Natural killer cell treated with Interleukin-12 subunit alpha and Interleukin-12 subunit beta and Interleukin-15 and Interleukin-18, amount 100 ng/mL, for 72 hours (primary cell): Measurements from ENCODE around the gene XPO4. TPM values are rescaled to one million over a fixed set of nuclear protein-coding genes. Genes with fewer than 3 reads are reported as not detected.
A peak's percentile ranks its signal among the peaks of the same experiment; 100 is the strongest.

Source experiments
- ATAC-seq, 2 donors: fragments of 150-1000 bp; cut with Tn5 transposase in 1 of 2; sonication (Bioruptor Pico), chemical (Tn5 transposase) in 1 of 2; 2 replicates each; pipeline ENCODE4 v1.10.0; 2021
- DNase-seq: peaks from one replicate; pipeline ENCODE4 v3.0.0; 2022; ENCODE audit warnings: low spot score
- H3K27ac Mint-ChIP-seq, 2 donors: 1 replicate in 1 of 2; 2 replicates in 1 of 2; pipeline ENCODE4 v1.8.0; 2022; ENCODE audit warnings: mixed read lengths in 2 of 2, mild to moderate bottlenecking in 1 of 2, moderate library complexity in 1 of 2
- H3K27me3 Mint-ChIP-seq, 2 donors: 1 replicate in 1 of 2; 2 replicates in 1 of 2; pipeline ENCODE4 v1.8.0; 2022; ENCODE audit warnings: mixed read lengths in 2 of 2
- H3K36me3 Mint-ChIP-seq: one replicate; pipeline ENCODE4 v1.8.0; 2022; ENCODE audit warnings: mixed read lengths
- H3K4me1 Mint-ChIP-seq, 2 donors: 1 replicate in 1 of 2; 2 replicates in 1 of 2; pipeline ENCODE4 v1.8.0; 2022; ENCODE audit warnings: low read depth in 2 of 2, mixed read lengths in 2 of 2, mild to moderate bottlenecking in 1 of 2
- H3K4me3 Mint-ChIP-seq: one replicate; pipeline ENCODE4 v1.8.0; 2022; ENCODE audit warnings: mixed read lengths
- H3K9me3 Mint-ChIP-seq: 2 replicates; pipeline ENCODE4 v1.8.0; 2022; ENCODE audit warnings: mixed read lengths
- total RNA-seq, 2 donors: library from RNA; stranded (reverse); gene quantifications; one replicate each; pipeline ENCODE4 v1.2.3, GENCODE V29; 2022

XPO4 gene
- total RNA-seq, 2 donors from 2014 or later = 23.0 to 33.5 TPM

DNA sequence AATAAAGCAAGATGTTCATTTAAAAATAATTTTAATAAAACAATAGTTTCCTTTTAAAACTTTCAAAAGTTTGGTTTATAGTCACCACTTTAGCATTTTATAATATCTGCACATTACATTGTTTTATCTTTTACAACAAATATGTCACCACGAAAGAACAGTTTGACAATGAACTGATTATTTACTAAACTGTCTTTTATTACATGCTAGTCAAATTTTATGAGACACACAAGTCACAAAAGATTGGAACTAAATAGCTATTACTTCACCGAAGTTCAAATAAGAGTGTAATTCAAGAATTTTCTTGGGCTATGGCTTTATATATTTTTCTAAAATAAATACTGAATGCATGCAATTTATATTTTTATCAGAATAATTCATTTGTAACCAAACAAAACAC, 71.3 kb downstream of the XPO4 start:
- H3K4me1 Mint-ChIP-seq = peaks cover 7 to 8% of the 10 kb centered on the region in 2 donors
- no peaks in the 10 kb centered on the region for H3K9me3 Mint-ChIP-seq
- no peak overlapping the region for H3K4me3 Mint-ChIP-seq
- DNase-seq = no peak
- H3K27ac Mint-ChIP-seq = no peak overlapping the region
- peaks cover 12% of the 10 kb centered on the region for H3K36me3 Mint-ChIP-seq
- H3K27me3 Mint-ChIP-seq = no peaks in the 10 kb centered on the region
- ATAC-seq = no peak

DNA sequence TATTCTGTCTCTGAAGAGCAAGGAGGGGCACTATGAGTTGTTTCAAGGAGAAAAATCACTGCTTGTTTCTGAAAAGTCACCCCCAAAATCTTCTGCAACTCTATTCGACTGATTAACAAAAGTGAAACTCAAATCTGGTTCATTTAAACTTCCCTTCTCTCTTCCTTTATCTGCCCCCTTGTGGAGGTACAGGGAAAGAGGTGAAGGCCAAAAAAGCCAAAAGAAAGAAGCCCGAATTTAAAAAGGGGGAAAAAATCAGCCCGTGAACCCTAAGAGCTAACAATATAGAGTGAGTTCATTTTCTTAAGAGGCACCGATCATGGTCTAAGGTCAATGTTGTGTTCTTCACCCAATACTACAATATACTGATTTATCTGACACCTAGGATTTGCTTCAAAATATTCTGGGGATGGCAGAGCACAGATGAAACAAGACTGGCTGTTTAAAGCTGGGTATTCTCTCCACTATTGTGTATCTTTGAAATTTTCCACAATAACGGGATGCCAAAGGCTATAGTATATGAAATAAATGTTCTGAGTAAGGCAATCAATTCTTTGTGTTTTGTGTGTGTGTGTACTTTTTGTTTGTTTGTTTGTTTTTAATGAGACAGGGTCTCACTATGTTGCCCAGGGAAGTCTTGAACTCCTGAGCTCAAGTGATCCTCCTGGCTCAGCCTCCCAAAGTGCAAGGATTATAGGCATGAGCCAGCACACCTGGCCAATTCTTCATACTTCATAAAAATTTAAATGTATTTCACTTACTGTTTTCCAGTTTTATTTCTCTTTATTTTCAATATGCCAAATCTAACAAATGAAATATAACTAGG, 73.8 kb downstream of the XPO4 start:
- peak; percentile 63 for DNase-seq
- peak in 1 of 2 donors; percentile 57 for ATAC-seq
- Mint-ChIP-seq H3K4me1 (peaks cover 5 to 7% of the 10 kb centered on the region in 2 donors), H3K27me3 (no peaks in the 10 kb centered on the region), H3K9me3 (no peaks in the 10 kb centered on the region), H3K27ac (no peak overlapping the region), H3K4me3 (no peak overlapping the region), H3K36me3 (peaks cover 10% of the 10 kb centered on the region)

DNA sequence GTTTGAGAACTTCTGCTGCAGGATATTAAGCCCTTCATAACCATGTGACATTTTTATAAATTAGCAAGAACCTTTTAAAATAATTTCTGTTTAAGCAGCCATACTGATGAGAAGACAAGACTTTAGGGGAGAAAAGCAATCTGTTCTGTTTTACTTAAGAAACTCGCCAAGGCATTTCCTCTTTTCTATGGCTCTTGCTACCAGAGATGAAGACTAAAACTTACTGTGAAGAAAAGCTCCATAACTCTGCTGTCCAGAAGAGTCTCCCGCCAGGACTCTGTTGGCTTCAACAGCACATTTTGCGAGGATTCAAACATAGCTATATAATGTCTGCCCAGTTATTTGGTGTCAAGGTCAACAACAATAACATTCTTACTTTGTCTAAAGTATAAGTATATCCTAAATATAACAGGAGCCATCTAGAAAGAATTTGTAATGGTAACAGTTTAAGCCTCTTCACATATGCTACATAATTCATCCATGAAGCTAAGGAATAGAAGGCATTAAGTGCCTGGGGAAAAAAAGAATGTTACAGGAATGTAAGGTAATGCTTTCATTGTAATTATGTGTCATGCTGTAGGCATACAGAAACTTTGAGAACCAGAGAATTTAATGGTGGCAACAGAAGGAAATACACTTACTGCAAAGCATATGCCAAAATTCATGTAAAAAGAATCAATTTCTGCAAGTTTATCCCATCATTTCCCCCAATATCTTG, 75.5 kb downstream of the XPO4 start:
- Mint-ChIP-seq H3K4me3 (no peak overlapping the region), H3K36me3 (no peaks in the 10 kb centered on the region), H3K4me1 (peaks cover 5 to 7% of the 10 kb centered on the region in 2 donors), H3K27me3 (no peaks in the 10 kb centered on the region), H3K27ac (no peak overlapping the region), H3K9me3 (no peaks in the 10 kb centered on the region)
- no peak for DNase-seq
- no peak for ATAC-seq

DNA sequence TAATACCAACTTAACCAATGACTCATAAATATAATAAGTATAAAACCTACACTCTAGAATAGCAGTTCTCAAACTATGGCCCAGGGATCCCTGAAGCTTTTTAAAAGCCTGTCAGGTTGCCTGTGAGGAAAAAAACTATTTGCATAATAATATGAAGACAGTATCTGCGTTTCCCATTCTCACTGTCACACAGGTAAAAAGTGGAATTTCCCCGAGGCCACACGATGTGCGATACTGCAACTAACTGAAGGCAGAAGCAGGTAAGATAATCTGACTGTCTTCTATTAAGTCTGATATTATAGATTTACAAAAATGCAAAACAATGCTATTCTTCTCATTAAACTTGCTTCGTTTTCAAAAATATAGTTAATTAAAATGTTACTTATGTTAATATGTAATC, 76.2 kb downstream of the XPO4 start:
- ATAC-seq = no peak
- no peaks in the 10 kb centered on the region for H3K9me3 Mint-ChIP-seq
- H3K4me3 Mint-ChIP-seq = no peak overlapping the region
- DNase-seq = no peak
- H3K4me1 Mint-ChIP-seq = peaks cover 5 to 7% of the 10 kb centered on the region in 2 donors
- H3K36me3 Mint-ChIP-seq = no peaks in the 10 kb centered on the region
- no peak overlapping the region for H3K27ac Mint-ChIP-seq
- H3K27me3 Mint-ChIP-seq = no peaks in the 10 kb centered on the region

DNA sequence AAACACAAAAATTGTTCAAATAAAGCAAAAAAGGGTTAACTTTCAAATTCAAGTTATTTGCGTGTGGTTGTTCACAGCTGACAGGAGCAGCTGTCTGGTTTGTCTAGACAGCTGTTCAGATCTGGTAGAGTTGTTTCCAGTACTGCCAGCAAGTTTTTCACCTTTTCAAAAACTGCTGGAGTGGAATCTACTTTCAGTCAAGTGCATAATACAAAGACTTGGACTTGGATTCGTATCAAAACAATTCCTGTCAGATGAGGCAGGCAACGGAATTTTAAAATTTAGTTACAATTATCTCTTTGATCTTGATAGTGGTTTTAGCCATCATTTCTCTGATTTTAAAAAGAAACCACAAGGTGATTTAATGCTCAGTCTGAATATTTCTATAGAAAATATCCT, 77.1 kb downstream of the XPO4 start:
- ATAC-seq = no peak

DNA sequence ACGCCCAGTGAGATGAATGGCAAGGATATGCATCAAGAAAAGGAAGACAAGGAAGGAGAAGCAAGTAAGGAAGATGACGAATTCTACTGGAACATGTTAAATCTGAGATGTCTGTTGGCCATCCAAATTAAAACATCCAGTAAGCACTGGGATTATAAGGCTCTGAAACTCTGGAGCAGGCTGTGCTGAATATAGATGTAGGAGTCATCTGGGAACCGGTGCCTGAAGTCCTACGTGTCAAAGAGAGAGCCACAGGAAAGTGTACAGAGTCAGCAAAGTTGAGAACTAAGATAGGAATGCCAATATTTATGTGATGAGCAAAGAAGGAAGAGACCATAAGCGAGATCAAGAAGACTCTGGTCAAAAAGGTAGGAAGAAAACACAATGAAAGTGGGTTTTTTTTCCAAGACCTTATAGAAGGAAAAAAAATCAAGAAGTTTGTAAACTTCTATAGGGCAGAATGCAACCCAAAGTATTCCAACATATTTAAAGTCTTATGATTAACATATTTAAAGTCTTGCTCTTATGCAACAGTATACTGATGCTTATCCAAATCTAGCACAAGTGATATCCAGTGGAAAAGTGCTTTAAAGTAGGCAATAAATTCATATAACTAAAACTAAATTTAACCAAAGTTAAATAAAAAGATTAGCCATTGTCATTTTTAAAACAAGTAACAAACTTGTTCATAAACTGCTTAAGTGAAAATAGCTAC, 77.6 kb downstream of the XPO4 start:
- Mint-ChIP-seq H3K27ac (no peak overlapping the region), H3K9me3 (no peaks in the 10 kb centered on the region), H3K27me3 (no peaks in the 10 kb centered on the region), H3K36me3 (no peaks in the 10 kb centered on the region), H3K4me1 (peaks cover 5 to 7% of the 10 kb centered on the region in 2 donors), H3K4me3 (no peak overlapping the region)
- ATAC-seq = no peak
- no peak for DNase-seq

More for the DNA sequence above, 77.1 kb downstream of the XPO4 start:
- no peaks in the 10 kb centered on the region for H3K36me3 Mint-ChIP-seq
- DNase-seq = no peak
- H3K27me3 Mint-ChIP-seq = no peaks in the 10 kb centered on the region
- no peaks in the 10 kb centered on the region for H3K9me3 Mint-ChIP-seq
- no peak overlapping the region for H3K27ac Mint-ChIP-seq
- H3K4me3 Mint-ChIP-seq = no peak overlapping the region
- H3K4me1 Mint-ChIP-seq = peaks cover 5 to 7% of the 10 kb centered on the region in 2 donors

DNA sequence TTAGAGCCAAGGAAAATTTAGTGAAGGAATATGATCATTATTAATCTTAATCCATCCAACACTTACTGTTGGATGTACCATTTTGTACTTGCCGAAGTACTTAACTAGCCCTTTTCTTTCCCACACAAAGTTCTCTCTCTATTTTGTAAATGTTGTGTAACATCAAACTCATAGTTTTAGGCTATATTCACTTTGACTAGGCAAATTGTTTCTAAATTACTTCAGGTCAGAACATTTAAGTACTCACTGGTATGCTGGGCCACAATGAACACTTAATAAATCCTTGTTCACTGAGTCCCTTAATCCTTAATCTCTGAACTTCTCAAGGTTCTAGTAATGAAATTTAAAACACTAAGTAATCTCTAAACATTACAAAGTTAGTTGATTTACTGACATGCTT, 79.5 kb downstream of the XPO4 start:
- Mint-ChIP-seq H3K27ac (no peak overlapping the region), H3K4me3 (no peak overlapping the region), H3K36me3 (no peaks in the 10 kb centered on the region), H3K9me3 (no peaks in the 10 kb centered on the region), H3K27me3 (no peaks in the 10 kb centered on the region), H3K4me1 (no peaks in the 10 kb centered on the region)
- DNase-seq (no peak), ATAC-seq (no peak)

DNA sequence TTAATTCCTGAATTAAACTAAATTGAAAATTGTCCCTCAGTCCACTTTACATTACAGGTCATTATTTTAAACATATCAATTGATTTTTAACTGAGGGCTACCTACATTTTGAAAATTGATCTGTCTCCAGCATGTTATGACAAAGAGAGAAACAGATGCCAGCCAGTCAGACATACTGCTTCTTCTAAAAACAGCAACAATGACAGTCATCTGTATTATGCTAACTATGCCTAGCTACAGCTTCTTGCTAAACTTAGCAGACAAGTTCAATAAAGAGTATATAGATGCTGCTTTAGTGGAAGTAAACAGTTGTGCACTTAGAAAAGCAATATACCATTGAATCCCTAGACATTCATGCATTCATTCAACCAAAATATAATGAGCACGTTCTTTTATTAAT, 80.1 kb downstream of the XPO4 start:
- Mint-ChIP-seq H3K27ac (no peak overlapping the region), H3K4me3 (no peak overlapping the region), H3K27me3 (no peaks in the 10 kb centered on the region), H3K36me3 (no peaks in the 10 kb centered on the region), H3K4me1 (no peaks in the 10 kb centered on the region), H3K9me3 (no peaks in the 10 kb centered on the region)
- ATAC-seq (no peak), DNase-seq (no peak)

DNA sequence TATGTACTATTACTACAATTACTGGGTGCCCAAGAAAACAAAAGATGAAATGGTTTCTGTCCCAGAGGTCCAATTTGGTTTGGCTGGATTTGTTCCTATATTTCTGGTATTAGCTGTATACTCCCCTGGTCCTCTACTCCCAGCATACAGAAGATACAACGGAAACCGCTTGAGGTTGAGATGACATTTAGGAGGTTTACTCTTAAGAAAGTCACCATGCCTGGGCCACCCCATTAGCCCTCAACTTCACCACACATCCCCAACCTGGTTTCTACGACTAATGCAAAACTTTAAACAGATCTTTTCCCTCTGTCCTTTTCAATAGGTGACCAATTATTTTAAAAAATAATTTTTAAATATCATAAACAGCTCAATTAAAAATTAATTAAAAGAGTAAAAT, 82.8 kb downstream of the XPO4 start:
- ATAC-seq = no peak
- Mint-ChIP-seq H3K4me1 (no peaks in the 10 kb centered on the region), H3K9me3 (no peaks in the 10 kb centered on the region), H3K4me3 (no peak overlapping the region), H3K27ac (no peak overlapping the region), H3K27me3 (no peaks in the 10 kb centered on the region), H3K36me3 (no peaks in the 10 kb centered on the region)
- no peak for DNase-seq

DNA sequence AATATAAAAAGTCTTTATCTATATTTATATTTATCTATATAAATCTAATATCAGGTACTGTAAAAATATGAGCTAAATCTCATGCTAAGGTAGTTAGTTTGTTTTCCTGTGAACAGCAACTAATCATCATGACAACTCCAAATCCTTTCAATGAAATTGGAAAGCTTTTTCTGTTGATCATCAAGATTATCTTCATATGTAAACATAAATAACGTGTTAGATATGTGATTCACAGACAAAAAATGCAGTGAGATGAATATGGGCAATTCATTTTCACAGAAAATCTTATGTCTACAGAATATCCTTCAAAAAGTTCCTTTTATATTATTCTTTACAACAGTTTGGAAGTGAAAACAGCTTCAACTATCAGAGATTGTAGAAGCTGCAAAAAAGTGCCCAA, 87.1 kb downstream of the XPO4 start:
- ATAC-seq (no peak), DNase-seq (no peak)
- H3K27ac Mint-ChIP-seq = no peak overlapping the region
- no peaks in the 10 kb centered on the region for H3K9me3 Mint-ChIP-seq
- H3K4me3 Mint-ChIP-seq = no peak overlapping the region
- H3K36me3 Mint-ChIP-seq = no peaks in the 10 kb centered on the region
- peaks cover 5 to 8% of the 10 kb centered on the region in 2 donors for H3K4me1 Mint-ChIP-seq
- no peaks in the 10 kb centered on the region for H3K27me3 Mint-ChIP-seq

DNA sequence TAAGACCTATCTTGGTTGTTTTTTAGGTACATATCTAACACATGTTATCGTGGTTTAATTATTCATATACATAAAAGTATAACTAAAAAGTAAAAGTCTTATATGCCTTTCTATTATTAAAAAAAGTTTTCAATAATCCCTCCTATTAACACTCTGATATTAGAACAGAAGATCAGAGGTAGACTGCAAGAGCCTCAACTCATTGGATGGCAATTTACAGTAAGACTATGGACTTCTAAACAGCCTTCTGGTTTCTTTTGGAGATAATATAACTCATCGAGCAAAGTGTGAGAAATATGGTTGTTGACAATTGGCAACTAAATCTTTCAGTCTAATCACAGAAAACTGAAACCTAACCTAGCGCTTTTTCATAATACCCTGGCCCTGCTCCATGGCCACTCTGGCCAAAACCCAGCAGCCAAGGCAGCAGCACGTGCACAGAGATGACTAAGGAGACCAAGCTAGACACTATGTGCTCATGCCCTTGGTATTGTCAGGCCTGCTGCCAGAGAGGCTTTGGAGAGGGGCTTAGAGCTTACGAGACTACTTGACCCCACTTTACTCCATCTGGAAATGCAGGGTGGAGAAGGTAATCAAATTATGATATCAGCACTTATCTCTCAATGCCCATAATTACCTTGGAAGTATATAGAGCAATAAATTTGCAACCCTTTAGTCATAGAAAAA, 88.2 kb downstream of the XPO4 start:
- Mint-ChIP-seq H3K27ac (no peak overlapping the region), H3K4me3 (no peak overlapping the region), H3K36me3 (no peaks in the 10 kb centered on the region), H3K27me3 (no peaks in the 10 kb centered on the region), H3K9me3 (no peaks in the 10 kb centered on the region), H3K4me1 (peaks cover 5 to 8% of the 10 kb centered on the region in 2 donors)
- ATAC-seq (no peak), DNase-seq (no peak)

DNA sequence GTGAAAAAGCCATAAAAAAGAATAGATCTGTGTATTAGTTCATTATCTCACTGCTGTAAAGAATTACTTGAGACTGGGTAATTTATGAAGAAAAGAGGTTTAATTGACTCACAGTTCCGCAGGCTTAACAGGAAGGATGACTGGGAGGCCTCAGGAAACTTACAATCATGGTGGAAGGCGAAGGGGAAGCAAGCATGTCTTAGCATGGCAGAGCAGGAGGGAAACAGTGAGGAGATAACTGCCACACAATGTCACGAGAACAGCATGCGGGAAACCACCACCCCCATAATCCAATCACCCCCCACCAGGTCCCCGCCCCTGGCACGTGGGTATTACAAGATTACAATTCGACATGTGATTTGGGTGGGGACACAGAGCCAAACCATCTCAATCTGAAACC, 89.7 kb downstream of the XPO4 start:
- H3K9me3 Mint-ChIP-seq = no peaks in the 10 kb centered on the region
- H3K4me1 Mint-ChIP-seq = peaks cover 5 to 8% of the 10 kb centered on the region in 2 donors
- no peak overlapping the region for H3K4me3 Mint-ChIP-seq
- ATAC-seq (no peak), DNase-seq (no peak)
- peaks cover 6% of the 10 kb centered on the region for H3K36me3 Mint-ChIP-seq
- H3K27me3 Mint-ChIP-seq = no peaks in the 10 kb centered on the region
- H3K27ac Mint-ChIP-seq = no peak overlapping the region

DNA sequence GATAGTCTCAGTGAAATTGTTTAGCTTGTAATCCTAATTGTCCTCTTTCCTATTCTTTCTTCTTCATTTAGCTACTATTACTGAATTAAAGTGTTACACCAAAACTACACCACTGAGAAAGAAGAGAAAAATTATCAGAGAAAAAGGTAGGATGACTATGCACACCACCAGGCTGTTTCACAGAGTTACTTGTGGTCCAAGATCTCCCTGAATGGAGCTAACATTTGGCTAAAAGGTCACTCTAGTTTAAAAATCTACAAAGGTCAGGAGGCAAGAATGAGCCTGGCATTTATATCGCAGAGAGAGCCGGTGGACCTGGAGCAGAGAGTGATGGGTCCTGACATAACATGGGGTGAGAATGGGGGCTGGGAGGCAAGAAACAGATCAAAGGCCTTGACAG, 91.7 kb downstream of the XPO4 start:
- no peak overlapping the region for H3K27ac Mint-ChIP-seq
- ATAC-seq (no peak), DNase-seq (no peak)
- H3K4me1 Mint-ChIP-seq = peaks cover 5 to 8% of the 10 kb centered on the region in 2 donors
- H3K36me3 Mint-ChIP-seq = peaks cover 11% of the 10 kb centered on the region
- H3K9me3 Mint-ChIP-seq = no peaks in the 10 kb centered on the region
- H3K27me3 Mint-ChIP-seq = no peaks in the 10 kb centered on the region
- no peak overlapping the region for H3K4me3 Mint-ChIP-seq
